DND-41 (cell line): Measurements from ENCODE around the gene PNPLA1.

Experiments
- ATAC-seq: fragments of 200-7000 bp; cut with Tn5 transposase; 3 replicates; pipeline ENCODE4 v1.9.1; 2021; ENCODE audit warnings: low read depth; ENCODE audit not compliant: insufficient read depth
- DNase-seq: peaks from one replicate; pipeline ENCODE4 v3.0.0-alpha.2; 2020
- H2AFZ ChIP-seq: 2 replicates; pipeline ENCODE4 v1.6.0; 2012; ENCODE audit warnings: low read depth, low read length
- H3K27ac ChIP-seq: 2 replicates; pipeline ENCODE4 v1.5.1; 2012; ENCODE audit warnings: low read length, inconsistent platforms
- H3K27me3 ChIP-seq: fragments of 200-600 bp; sonication (generic); 2 replicates; pipeline ENCODE4 v1.6.0; 2012; ENCODE audit warnings: low read length, mild to moderate bottlenecking, inconsistent platforms; ENCODE audit not compliant: insufficient read depth, poor library complexity
- H3K36me3 ChIP-seq: 2 replicates; pipeline ENCODE4 v1.5.1; 2012; ENCODE audit warnings: low read length, inconsistent platforms; ENCODE audit not compliant: insufficient read depth
- H3K4me1 ChIP-seq: 2 replicates; pipeline ENCODE4 v1.5.1; 2012; ENCODE audit warnings: mild to moderate bottlenecking, low read length; ENCODE audit not compliant: insufficient read depth
- H3K4me2 ChIP-seq: 2 replicates; pipeline ENCODE4 v1.6.0; 2012; ENCODE audit warnings: mild to moderate bottlenecking, moderate library complexity, low read length, inconsistent platforms; ENCODE audit not compliant: insufficient read depth
- H3K4me3 ChIP-seq, 2 experiments: fragments of 200-600 bp in 1 of 2; shearing (Covaris generic) in 1 of 2; 2 replicates each; pipeline ENCODE4 v1.5.1; 2012 to 2016; ENCODE audit warnings: inconsistent platforms in 2 of 2, low read length in 2 of 2, mild to moderate bottlenecking in 2 of 2, low read depth in 1 of 2, moderate library complexity in 1 of 2
- H3K79me2 ChIP-seq: 2 replicates; pipeline ENCODE4 v1.6.0; 2012; ENCODE audit warnings: low read length, inconsistent platforms; ENCODE audit not compliant: insufficient read depth
- H3K9ac ChIP-seq: 2 replicates; pipeline ENCODE4 v1.6.0; 2012; ENCODE audit warnings: low read depth, mild to moderate bottlenecking, inconsistent platforms, low read length, moderate library complexity
- H3K9me3 ChIP-seq: 2 replicates; pipeline ENCODE4 v1.5.1; 2012; ENCODE audit warnings: low read length, moderate library complexity, mild to moderate bottlenecking, inconsistent platforms; ENCODE audit not compliant: insufficient read depth, severe bottlenecking
- H4K20me1 ChIP-seq: 2 replicates; pipeline ENCODE4 v1.6.0; 2012; ENCODE audit warnings: low read length; ENCODE audit not compliant: insufficient read depth
- EZH2 ChIP-seq: IDR thresholded peaks from 3 replicates; pipeline ENCODE4 v1.6.1; 2012; ENCODE audit warnings: borderline replicate concordance, low read depth, mild to moderate bottlenecking, moderate library complexity, low read length, inconsistent platforms; ENCODE audit not compliant: severe bottlenecking
- TF ChIP-seq, protein P1 (sequence below): IDR thresholded peaks from 2 replicates; pipeline ENCODE4 v1.5.1; 2012; ENCODE audit warnings: borderline replicate concordance, low read length, moderate library complexity, mild to moderate bottlenecking; ENCODE audit not compliant: poor library complexity, severe bottlenecking; ENCODE audit errors: extremely low read depth

The PNPLA1 gene

GRCh38 chr6:36309203-36309602 lies 39.3 kb downstream of the PNPLA1 start:
- H3K27me3 ChIP-seq, result peaks cover 2% of the 10 kb centered on the region
- H3K27ac ChIP-seq, result no peak overlapping the region
- H3K79me2 ChIP-seq, result no peaks in the 10 kb centered on the region
- no peaks in the 10 kb centered on the region for H3K9me3 ChIP-seq
- no peaks in the 10 kb centered on the region for H3K4me1 ChIP-seq
- no peak overlapping the region for H2AFZ ChIP-seq
- no peak for DNase-seq
- no peaks in the 10 kb centered on the region for H4K20me1 ChIP-seq
- no peak for ATAC-seq
- H3K9ac ChIP-seq, result no peak overlapping the region
- no peaks in the 10 kb centered on the region for H3K36me3 ChIP-seq
- TF ChIP-seq EZH2, result no peak
- TF ChIP-seq, protein P1, sequence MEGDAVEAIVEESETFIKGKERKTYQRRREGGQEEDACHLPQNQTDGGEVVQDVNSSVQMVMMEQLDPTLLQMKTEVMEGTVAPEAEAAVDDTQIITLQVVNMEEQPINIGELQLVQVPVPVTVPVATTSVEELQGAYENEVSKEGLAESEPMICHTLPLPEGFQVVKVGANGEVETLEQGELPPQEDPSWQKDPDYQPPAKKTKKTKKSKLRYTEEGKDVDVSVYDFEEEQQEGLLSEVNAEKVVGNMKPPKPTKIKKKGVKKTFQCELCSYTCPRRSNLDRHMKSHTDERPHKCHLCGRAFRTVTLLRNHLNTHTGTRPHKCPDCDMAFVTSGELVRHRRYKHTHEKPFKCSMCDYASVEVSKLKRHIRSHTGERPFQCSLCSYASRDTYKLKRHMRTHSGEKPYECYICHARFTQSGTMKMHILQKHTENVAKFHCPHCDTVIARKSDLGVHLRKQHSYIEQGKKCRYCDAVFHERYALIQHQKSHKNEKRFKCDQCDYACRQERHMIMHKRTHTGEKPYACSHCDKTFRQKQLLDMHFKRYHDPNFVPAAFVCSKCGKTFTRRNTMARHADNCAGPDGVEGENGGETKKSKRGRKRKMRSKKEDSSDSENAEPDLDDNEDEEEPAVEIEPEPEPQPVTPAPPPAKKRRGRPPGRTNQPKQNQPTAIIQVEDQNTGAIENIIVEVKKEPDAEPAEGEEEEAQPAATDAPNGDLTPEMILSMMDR, result no peak
- no peak overlapping the region for H3K4me3 ChIP-seq
- no peak overlapping the region for H3K4me2 ChIP-seq

- no peak overlapping the region for H3K27ac ChIP-seq
- no peak overlapping the region for H2AFZ ChIP-seq
- no peaks in the 10 kb centered on the region for H3K9me3 ChIP-seq
- H4K20me1 ChIP-seq, result no peaks in the 10 kb centered on the region
- H3K9ac ChIP-seq, result no peak overlapping the region
- H3K4me1 ChIP-seq, result no peaks in the 10 kb centered on the region
- no peak for TF ChIP-seq EZH2
- TF ChIP-seq, protein P1, result no peak
- ATAC-seq, result no peak
- peaks cover 2% of the 10 kb centered on the region for H3K27me3 ChIP-seq
- no peak overlapping the region for H3K4me3 ChIP-seq
- H3K4me2 ChIP-seq, result no peak overlapping the region
- no peaks in the 10 kb centered on the region for H3K79me2 ChIP-seq
- DNase-seq, result no peak
- no peaks in the 10 kb centered on the region for H3K36me3 ChIP-seq
These were observed 40.0 kb downstream of the PNPLA1 start for GRCh38 chr6:36309900-36310299.

GRCh38 chr6:36312854-36313648 lies 43.2 kb downstream of the PNPLA1 start:
- DNase-seq (no peak), ATAC-seq (no peak)
- H3K79me2 ChIP-seq, result no peaks in the 10 kb centered on the region
- H2AFZ ChIP-seq, result no peak overlapping the region
- no peaks in the 10 kb centered on the region for H3K4me1 ChIP-seq
- no peak overlapping the region for H3K9ac ChIP-seq
- no peak overlapping the region for H3K4me2 ChIP-seq
- TF ChIP-seq, protein P1, result no peak
- TF ChIP-seq EZH2, result no peak
- H3K4me3 ChIP-seq, result no peak overlapping the region
- no peaks in the 10 kb centered on the region for H3K36me3 ChIP-seq
- H3K9me3 ChIP-seq, result no peaks in the 10 kb centered on the region
- no peak overlapping the region for H3K27ac ChIP-seq
- H4K20me1 ChIP-seq, result no peaks in the 10 kb centered on the region
- peaks cover 7% of the 10 kb centered on the region for H3K27me3 ChIP-seq
